Fibroblast of lung (primary cell): ENCODE results near the gene RBM33. TPM values are rescaled to one million over a fixed set of nuclear protein-coding genes. Genes with fewer than 3 reads are reported as not detected.

Experiments
- DNase-seq, 2 donors: peaks; one replicate each; pipeline versions ENCODE4 v3.0.0 to v3.0.0-alpha.2; 2010; ENCODE audit warnings: low read depth in 2 of 2
- H2AFZ ChIP-seq: 2 replicates; pipeline ENCODE4 v1.5.1; 2012; ENCODE audit warnings: low read length, control low read depth, inconsistent platforms
- H3K27ac ChIP-seq: 2 replicates; pipeline ENCODE4 v1.5.1; 2011; ENCODE audit warnings: low read length, control low read depth; ENCODE audit not compliant: insufficient read depth
- H3K27me3 ChIP-seq: 2 replicates; pipeline ENCODE4 v1.5.1; 2011; ENCODE audit warnings: mild to moderate bottlenecking, low read length; ENCODE audit not compliant: control insufficient read depth, insufficient read depth
- H3K36me3 ChIP-seq: 2 replicates; pipeline ENCODE4 v1.5.1; 2011; ENCODE audit warnings: low read length; ENCODE audit not compliant: control insufficient read depth, insufficient read depth
- H3K4me1 ChIP-seq: 2 replicates; pipeline ENCODE4 v1.5.1; 2011; ENCODE audit warnings: low read length; ENCODE audit not compliant: control insufficient read depth, insufficient read depth; ENCODE audit errors: extremely low read depth
- H3K4me2 ChIP-seq: 2 replicates; pipeline ENCODE4 v1.5.1; 2011; ENCODE audit warnings: low read length, control low read depth; ENCODE audit not compliant: insufficient read depth; ENCODE audit errors: extremely low read depth
- H3K4me3 ChIP-seq, 4 experiments: fragments of 200-600 bp in 1 of 4; sonication (generic) in 1 of 4; replicated peaks in 1 of 4; 2 replicates each; pipeline ENCODE4 v1.5.1; 2011 to 2016; ENCODE audit warnings: low read length in 4 of 4, low read depth in 3 of 4, mild to moderate bottlenecking in 3 of 4, control low read depth in 2 of 4, inconsistent platforms in 1 of 4, mixed read lengths in 1 of 4; ENCODE audit not compliant: insufficient read depth in 1 of 4; ENCODE audit errors: control extremely low read depth in 1 of 4
- H3K79me2 ChIP-seq: 2 replicates; pipeline ENCODE4 v1.5.1; 2012; ENCODE audit warnings: mild to moderate bottlenecking, low read length, inconsistent platforms; ENCODE audit not compliant: control insufficient read depth, insufficient read depth
- H3K9ac ChIP-seq: 2 replicates; pipeline ENCODE4 v1.5.1; 2011; ENCODE audit warnings: mild to moderate bottlenecking, low read length, control low read depth; ENCODE audit not compliant: insufficient read depth
- H3K9me3 ChIP-seq: 2 replicates; pipeline ENCODE4 v1.5.1; 2012; ENCODE audit warnings: low read depth, low read length; ENCODE audit not compliant: control insufficient read depth, insufficient read depth
- H4K20me1 ChIP-seq: 2 replicates; pipeline ENCODE4 v1.5.1; 2011; ENCODE audit warnings: low read length; ENCODE audit not compliant: control insufficient read depth, insufficient read depth; ENCODE audit errors: extremely low read depth
- EZH2 ChIP-seq: IDR thresholded peaks from 2 replicates; pipeline ENCODE4 v1.5.1; 2012; ENCODE audit warnings: low read length, control low read depth, mild to moderate bottlenecking; ENCODE audit errors: missing control alignments
- polyA plus RNA-seq, 2 donors: library from polyadenylated mRNA; depleted of rRNA in 1 of 2; stranded (reverse) in 1 of 2; unstranded in 1 of 2; fragments of >200 nt; gene quantifications; 2 replicates each; pipeline ENCODE4 v1.2.1, GENCODE V29; 2011 to 2012; ENCODE audit warnings: missing spikeins in 1 of 2
- total RNA-seq: library from RNA; depleted of rRNA; stranded (reverse); fragments of >200 nt; gene quantifications from 2 replicates; pipeline ENCODE4 v1.2.1, GENCODE V29; 2014
- TF ChIP-seq, protein P1 (sequence below), 2 donors: IDR thresholded peaks in 1 of 2; conservative IDR thresholded peaks in 1 of 2; 1 replicate in 1 of 2; 2 replicates in 1 of 2; pipeline ENCODE4 v1.5.1; 2011 to 2012; ENCODE audit warnings: low read length in 2 of 2, control low read depth in 1 of 2, inconsistent platforms in 1 of 2, low read depth in 1 of 2, mild to moderate bottlenecking in 1 of 2

RBM33 gene
- total and polyA plus RNA-seq, 2 donors (not counting 1 experiment from before 2014, with no cell fraction given), result 6.9 to 33.2 TPM

DNA sequence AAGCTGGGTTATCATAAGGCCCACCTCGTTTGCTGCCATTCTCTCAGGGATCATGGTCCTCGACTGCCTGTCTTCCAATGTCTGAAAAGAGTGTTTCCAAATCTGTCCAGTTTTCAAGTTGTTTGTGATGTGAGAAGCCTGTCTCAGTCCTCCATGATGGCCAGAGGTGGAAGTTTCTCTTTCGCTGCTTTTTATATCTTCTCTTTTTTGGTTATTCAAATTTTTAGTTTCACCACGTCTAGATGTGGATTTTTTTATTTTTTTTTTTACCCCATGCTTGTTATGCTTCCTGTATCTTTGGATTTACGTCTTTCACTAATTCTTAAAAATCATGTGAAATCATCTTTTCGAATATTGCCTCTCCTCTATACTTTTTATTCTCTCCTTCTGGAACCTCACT lies 6.1 kb upstream of the RBM33 start:
- TF ChIP-seq EZH2, result no peak
- TF ChIP-seq, protein P1, sequence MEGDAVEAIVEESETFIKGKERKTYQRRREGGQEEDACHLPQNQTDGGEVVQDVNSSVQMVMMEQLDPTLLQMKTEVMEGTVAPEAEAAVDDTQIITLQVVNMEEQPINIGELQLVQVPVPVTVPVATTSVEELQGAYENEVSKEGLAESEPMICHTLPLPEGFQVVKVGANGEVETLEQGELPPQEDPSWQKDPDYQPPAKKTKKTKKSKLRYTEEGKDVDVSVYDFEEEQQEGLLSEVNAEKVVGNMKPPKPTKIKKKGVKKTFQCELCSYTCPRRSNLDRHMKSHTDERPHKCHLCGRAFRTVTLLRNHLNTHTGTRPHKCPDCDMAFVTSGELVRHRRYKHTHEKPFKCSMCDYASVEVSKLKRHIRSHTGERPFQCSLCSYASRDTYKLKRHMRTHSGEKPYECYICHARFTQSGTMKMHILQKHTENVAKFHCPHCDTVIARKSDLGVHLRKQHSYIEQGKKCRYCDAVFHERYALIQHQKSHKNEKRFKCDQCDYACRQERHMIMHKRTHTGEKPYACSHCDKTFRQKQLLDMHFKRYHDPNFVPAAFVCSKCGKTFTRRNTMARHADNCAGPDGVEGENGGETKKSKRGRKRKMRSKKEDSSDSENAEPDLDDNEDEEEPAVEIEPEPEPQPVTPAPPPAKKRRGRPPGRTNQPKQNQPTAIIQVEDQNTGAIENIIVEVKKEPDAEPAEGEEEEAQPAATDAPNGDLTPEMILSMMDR (conservative IDR thresholded peaks at IDR 0.05 in 1 of 2, IDR thresholded peaks at IDR 0.05 in 1 of 2; ENCODE audit: low read depth in 1 of 2, low read length in 2 of 2), result no peak

DNA sequence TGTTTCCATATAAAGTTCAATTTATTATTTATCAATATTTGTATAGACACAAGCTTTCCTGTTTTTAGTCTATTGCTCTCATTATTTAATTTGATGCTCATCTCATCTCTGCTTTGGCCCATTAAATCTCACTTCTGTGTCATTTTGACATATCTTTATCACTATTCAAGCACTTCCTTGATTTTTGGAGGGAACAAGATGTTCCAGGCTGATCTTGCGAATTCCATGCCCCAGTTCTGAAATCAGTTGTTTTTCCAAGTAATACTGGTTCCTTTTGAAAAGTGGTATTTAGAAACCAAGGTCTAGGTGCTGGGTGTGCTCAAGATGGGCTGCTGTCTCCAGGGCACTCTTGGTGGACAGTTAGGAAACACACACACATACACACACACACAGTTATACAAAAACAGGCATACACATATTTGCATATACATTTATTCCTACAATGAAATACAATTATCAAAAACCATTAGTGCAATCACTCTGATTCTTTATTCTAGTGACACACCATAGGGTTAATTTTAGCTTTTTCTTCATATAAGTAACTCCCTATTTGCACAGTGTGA lies 4.4 kb upstream of the RBM33 start:
- no peak for TF ChIP-seq EZH2
- TF ChIP-seq, protein P1 (conservative IDR thresholded peaks at IDR 0.05 in 1 of 2, IDR thresholded peaks at IDR 0.05 in 1 of 2; ENCODE audit: low read depth in 1 of 2, low read length in 2 of 2), result no peak
- Histone ChIP-seq H4K20me1 (no peaks in the 10 kb centered on the region), H3K27ac (no peak overlapping the region), H3K4me2 (no peak overlapping the region), H3K9ac (no peak overlapping the region), H3K4me1 (peaks cover 2% of the 10 kb centered on the region), H3K27me3 (no peaks in the 10 kb centered on the region), H3K79me2 (peaks cover 6% of the 10 kb centered on the region), H3K9me3 (no peaks in the 10 kb centered on the region), H3K4me3 (no peak overlapping the region), H2AFZ (no peak overlapping the region), H3K36me3 (peaks cover 2% of the 10 kb centered on the region)
- no peak for DNase-seq

More for the DNA sequence above, 6.1 kb upstream of the RBM33 start:
- no peak overlapping the region for H3K4me3 ChIP-seq
- H3K79me2 ChIP-seq, result no peaks in the 10 kb centered on the region
- H3K4me1 ChIP-seq, result peaks cover under 1% of the 10 kb centered on the region
- H4K20me1 ChIP-seq, result no peaks in the 10 kb centered on the region
- H3K36me3 ChIP-seq, result peaks cover 2% of the 10 kb centered on the region
- H3K27me3 ChIP-seq, result no peaks in the 10 kb centered on the region
- no peak overlapping the region for H3K4me2 ChIP-seq
- no peak for DNase-seq
- no peak overlapping the region for H3K9ac ChIP-seq
- no peaks in the 10 kb centered on the region for H3K9me3 ChIP-seq
- no peak overlapping the region for H2AFZ ChIP-seq
- H3K27ac ChIP-seq, result no peak overlapping the region

DNA sequence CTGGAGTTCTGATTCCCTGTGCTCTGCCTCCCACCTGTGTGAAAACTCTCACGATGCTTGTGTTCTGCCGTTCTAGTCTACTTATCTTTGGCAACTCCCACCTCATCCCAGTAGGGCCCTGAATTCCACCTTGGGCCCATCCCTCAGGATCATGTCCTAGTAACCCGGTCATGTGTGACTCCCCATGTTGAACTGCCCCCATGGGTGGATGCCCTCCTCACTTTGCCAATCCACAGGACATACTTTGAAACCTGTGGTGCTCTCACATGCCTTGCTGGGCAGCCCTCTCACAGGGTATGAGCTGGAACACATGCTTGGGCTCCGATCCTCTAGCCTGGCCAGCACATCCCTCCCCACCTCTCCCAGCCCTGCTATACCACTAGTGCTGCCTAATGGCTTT lies 3.8 kb upstream of the RBM33 start:
- H2AFZ ChIP-seq, result no peak overlapping the region
- no peak overlapping the region for H3K27ac ChIP-seq
- H3K4me3 ChIP-seq, result no peak overlapping the region
- peaks cover 2% of the 10 kb centered on the region for H3K4me1 ChIP-seq
- H3K27me3 ChIP-seq, result no peaks in the 10 kb centered on the region
- DNase-seq, result no peak
- no peaks in the 10 kb centered on the region for H3K9me3 ChIP-seq
- no peaks in the 10 kb centered on the region for H4K20me1 ChIP-seq
- H3K79me2 ChIP-seq, result peaks cover 12% of the 10 kb centered on the region
- H3K36me3 ChIP-seq, result peaks cover 2% of the 10 kb centered on the region
- H3K4me2 ChIP-seq, result no peak overlapping the region
- H3K9ac ChIP-seq, result no peak overlapping the region
- TF ChIP-seq, protein P1 (conservative IDR thresholded peaks at IDR 0.05 in 1 of 2, IDR thresholded peaks at IDR 0.05 in 1 of 2; ENCODE audit: low read depth in 1 of 2, low read length in 2 of 2), result no peak
- TF ChIP-seq EZH2, result no peak
